ENCODE data around the gene RGS9.

RGS9 gene

DNA sequence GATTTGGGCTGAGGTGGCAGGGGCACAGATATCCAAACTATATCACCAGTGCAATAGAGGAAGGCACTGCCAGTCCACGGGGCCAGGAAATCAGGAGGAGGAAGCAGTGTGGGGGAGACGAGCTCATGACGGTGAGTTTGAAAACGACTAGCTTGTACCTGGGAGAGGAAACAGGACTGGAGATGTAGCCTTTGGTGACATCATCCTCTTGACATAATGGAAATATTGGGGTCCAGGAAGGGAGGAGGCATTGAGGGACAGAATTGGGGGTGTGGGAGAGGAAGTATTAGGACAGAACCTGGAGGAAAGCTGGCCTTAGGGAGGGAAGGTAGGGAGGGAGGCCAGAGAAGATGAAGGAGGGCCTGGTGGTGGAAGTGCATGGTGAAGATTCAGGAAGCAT is 109.1 kb downstream of the RGS9 start:
- in situ Hi-C loops (cut with HindIII; ENCODE audit: low pct_ligation_motif_present, low sequenced_read_pairs): no loop called here
- no peak overlapping the region for H3K27ac ChIP-seq
- TF ChIP-seq, protein P1, sequence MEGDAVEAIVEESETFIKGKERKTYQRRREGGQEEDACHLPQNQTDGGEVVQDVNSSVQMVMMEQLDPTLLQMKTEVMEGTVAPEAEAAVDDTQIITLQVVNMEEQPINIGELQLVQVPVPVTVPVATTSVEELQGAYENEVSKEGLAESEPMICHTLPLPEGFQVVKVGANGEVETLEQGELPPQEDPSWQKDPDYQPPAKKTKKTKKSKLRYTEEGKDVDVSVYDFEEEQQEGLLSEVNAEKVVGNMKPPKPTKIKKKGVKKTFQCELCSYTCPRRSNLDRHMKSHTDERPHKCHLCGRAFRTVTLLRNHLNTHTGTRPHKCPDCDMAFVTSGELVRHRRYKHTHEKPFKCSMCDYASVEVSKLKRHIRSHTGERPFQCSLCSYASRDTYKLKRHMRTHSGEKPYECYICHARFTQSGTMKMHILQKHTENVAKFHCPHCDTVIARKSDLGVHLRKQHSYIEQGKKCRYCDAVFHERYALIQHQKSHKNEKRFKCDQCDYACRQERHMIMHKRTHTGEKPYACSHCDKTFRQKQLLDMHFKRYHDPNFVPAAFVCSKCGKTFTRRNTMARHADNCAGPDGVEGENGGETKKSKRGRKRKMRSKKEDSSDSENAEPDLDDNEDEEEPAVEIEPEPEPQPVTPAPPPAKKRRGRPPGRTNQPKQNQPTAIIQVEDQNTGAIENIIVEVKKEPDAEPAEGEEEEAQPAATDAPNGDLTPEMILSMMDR (IDR thresholded peaks at IDR 0.05; ENCODE audit: low read depth, low read length, missing control alignments): no peak
- H3K4me3 ChIP-seq (ENCODE audit: low read depth, low read length): no peak overlapping the region
- no peaks in the 10 kb centered on the region for H3K36me3 ChIP-seq (replicated peaks)
- no peak for DNase-seq
- H3K27me3 ChIP-seq (replicated peaks): no peaks in the 10 kb centered on the region

DNA sequence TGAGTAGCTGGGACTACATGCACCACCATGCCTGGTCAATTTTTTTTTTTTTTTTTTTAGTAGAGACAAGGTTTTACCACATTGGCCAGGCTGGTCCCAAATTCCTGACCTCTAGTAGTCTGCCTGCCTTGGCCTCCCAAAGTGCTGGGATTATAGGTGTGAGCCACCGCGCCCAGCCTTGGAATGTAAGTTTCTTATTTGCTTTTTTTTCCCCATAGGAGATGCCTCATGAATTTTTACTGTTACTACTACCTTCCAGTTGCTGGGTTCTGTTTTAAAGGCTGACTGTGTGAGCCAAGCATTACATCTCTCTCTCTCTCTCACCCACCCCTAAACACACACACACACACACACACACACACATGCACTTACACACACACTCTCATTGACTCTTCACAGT is 112.6 kb downstream of the RGS9 start:
- in situ Hi-C loops (cut with HindIII; ENCODE audit: low pct_ligation_motif_present, low sequenced_read_pairs): no loop called here
- Histone ChIP-seq H3K36me3 (replicated peaks) (no peaks in the 10 kb centered on the region), H3K4me3 (ENCODE audit: low read depth, low read length) (no peak overlapping the region), H3K27me3 (replicated peaks) (no peaks in the 10 kb centered on the region), H3K27ac (no peak overlapping the region)
- TF ChIP-seq, protein P1 (IDR thresholded peaks at IDR 0.05; ENCODE audit: low read depth, low read length, missing control alignments): no peak
- no peak for DNase-seq

DNA sequence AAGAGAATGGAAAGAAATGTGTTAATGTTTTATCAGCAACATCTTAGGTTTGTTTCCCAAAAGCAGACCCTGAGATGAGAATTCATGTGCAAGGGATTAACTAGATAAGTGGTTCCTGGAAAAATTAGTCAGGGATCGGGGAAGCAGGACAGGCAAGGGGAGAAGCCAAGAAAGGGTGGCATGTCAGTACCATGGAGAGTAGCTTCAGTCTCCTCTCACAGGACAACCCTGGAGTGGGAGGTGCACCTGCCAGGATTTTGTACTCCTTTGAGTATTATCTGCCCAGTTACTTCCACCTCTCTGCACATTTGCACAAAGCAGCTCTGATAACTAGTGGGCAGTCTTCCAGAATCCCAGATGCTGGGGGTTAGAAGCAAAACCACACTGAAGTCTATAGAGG is 117.0 kb downstream of the RGS9 start:
- no peaks in the 10 kb centered on the region for H3K27me3 ChIP-seq (replicated peaks)

DNA sequence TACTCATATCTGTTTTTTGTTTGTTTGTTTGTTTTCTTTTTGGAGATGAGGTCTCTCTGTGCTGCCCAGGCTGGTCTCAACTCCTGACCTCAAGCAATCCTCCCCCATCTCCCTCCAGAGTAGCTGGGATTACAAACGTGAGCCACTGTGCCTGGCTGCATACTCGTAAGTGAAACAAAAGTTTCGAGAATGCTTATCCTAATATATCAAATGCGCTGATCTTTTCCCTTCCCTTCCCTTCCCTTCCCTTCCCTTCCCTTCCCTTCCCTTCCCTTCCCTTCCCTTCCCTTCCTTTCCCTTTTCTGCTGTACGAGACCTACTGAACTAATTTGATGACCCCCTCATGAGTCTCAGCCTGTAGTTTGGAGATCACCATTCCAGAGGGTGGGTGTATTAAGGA is 122.1 kb downstream of the RGS9 start:
- TF ChIP-seq, protein P1 (IDR thresholded peaks at IDR 0.05; ENCODE audit: low read depth, low read length, missing control alignments): no peak
- in situ Hi-C loops (cut with HindIII; ENCODE audit: low pct_ligation_motif_present, low sequenced_read_pairs): no loop called here
- H3K4me3 ChIP-seq (ENCODE audit: low read depth, low read length): no peak overlapping the region
- H3K27ac ChIP-seq: no peak overlapping the region
- H3K27me3 ChIP-seq (replicated peaks): no peaks in the 10 kb centered on the region
- no peaks in the 10 kb centered on the region for H3K36me3 ChIP-seq (replicated peaks)
- DNase-seq: no peak

More for the DNA sequence above, 117.0 kb downstream of the RGS9 start:
- Histone ChIP-seq H3K27ac (no peak overlapping the region), H3K4me3 (ENCODE audit: low read depth, low read length) (no peak overlapping the region), H3K36me3 (replicated peaks) (no peaks in the 10 kb centered on the region)
- no peak for DNase-seq
- TF ChIP-seq, protein P1 (IDR thresholded peaks at IDR 0.05; ENCODE audit: low read depth, low read length, missing control alignments): no peak
- in situ Hi-C loops (cut with HindIII; ENCODE audit: low pct_ligation_motif_present, low sequenced_read_pairs): no loop called here

DNA sequence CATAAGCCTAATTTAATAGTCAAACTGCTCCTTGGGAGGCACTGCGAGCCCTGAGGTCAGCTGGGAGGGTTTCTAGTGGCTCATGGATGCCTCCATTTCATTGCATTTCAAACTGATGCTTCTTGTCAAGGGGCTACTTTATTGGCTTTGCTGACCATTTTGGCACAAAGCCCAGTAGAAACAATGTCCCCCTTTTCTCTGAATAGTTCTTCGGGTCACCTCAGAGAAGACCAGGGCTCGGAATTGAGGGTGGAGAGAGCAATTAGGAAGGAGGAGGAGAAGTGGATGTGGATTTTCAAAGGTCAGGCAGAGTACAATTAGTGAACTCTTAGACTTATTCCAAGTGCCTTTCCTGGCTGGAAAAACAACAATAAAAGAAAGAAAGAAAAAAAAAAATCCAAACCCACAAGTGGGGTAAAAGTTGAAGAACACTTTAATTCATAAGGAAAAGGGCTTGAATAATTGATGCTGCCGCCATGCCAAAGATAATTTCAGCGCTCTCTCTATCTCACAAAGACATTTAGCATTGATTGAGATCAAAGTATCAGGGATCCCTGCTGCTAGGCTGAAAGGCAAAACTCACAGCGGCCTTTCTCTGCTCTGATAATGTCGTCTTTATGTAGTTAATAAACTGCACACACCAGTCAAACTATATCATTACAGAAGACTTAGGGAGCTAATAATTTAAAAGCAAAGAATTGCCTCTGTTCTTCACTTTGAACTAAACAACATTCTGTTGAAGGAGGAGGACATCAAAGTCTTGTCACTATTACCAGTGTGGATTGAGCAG is 122.7 kb downstream of the RGS9 start:
- Histone ChIP-seq H3K36me3 (replicated peaks) (no peaks in the 10 kb centered on the region), H3K27ac (no peak overlapping the region), H3K4me3 (ENCODE audit: low read depth, low read length) (no peak overlapping the region), H3K27me3 (replicated peaks) (no peaks in the 10 kb centered on the region)
- DNase-seq: no peak
- in situ Hi-C loops (cut with HindIII; ENCODE audit: low pct_ligation_motif_present, low sequenced_read_pairs): no loop called here
- TF ChIP-seq, protein P1 (IDR thresholded peaks at IDR 0.05; ENCODE audit: low read depth, low read length, missing control alignments): no peak

DNA sequence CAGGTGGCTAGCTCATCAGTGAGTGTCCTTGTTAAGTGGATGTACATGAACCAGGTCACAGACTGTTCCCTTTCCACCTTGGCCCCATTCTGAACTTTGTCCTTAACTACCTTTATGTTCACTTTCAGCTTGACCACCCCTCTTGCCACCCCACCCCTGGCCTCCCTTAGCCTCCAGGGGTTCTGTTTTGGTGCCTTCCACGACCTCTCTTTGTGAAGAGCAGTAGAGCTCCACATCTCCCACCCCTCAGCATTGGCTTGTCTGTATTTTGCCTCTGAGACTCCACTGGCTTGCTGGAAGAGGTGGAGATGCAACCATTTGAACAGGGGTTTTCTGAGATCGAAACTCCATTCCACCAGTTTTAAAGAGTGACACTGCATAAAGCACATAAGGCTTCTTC is 123.5 kb downstream of the RGS9 start:
- Histone ChIP-seq H3K36me3 (replicated peaks) (no peaks in the 10 kb centered on the region), H3K27me3 (replicated peaks) (no peaks in the 10 kb centered on the region), H3K27ac (no peak overlapping the region), H3K4me3 (ENCODE audit: low read depth, low read length) (no peak overlapping the region)
- no peak for DNase-seq
- in situ Hi-C loops (cut with HindIII; ENCODE audit: low pct_ligation_motif_present, low sequenced_read_pairs): no loop called here
- TF ChIP-seq, protein P1 (IDR thresholded peaks at IDR 0.05; ENCODE audit: low read depth, low read length, missing control alignments): no peak
